22Rv1 (cell line): ENCODE results near the gene FOLR3.

Experiments used
- CTCF ChIP-seq: fragments of 450-650 bp; IDR thresholded peaks from 2 replicates; pipeline ENCODE4 v1.5.1; 2017; ENCODE audit warnings: mild to moderate bottlenecking
- ZFX ChIP-seq: fragments of 450-650 bp; IDR thresholded peaks from 2 replicates; pipeline ENCODE4 v1.6.1; 2017; ENCODE audit warnings: antibody characterized with exemption, borderline replicate concordance

GRCh38 chr11:72177656-72178055 is 42.1 kb downstream of the FOLR3 start:
- TF ChIP-seq CTCF: no peak
- TF ChIP-seq ZFX: no peak
